CD4-positive, alpha-beta T cell (primary cell): ENCODE results near the gene IL33. TPM values are rescaled to one million over a fixed set of nuclear protein-coding genes. Genes with fewer than 3 reads are reported as not detected.

Experiments used
- ATAC-seq: fragments of 200-7000 bp; cut with Tn5 transposase; one replicate; pipeline ENCODE4 v1.10.0; 2022; ENCODE audit warnings: mild to moderate bottlenecking; ENCODE audit not compliant: poor library complexity
- CTCF ChIA-PET: fragments of 350-600 bp; sonication (Branson Sonifier 250); formaldehyde crosslinking; loops from one replicate; lab custom pipeline; 2021; ENCODE audit warnings: antibody characterized with exemption, inconsistent platforms; lab: Charles Lee
- POLR2A ChIA-PET: fragments of 350-600 bp; sonication (Branson Sonifier 250); formaldehyde crosslinking; loops from one replicate; lab custom pipeline; 2021; ENCODE audit warnings: antibody characterized with exemption, inconsistent platforms; lab: Charles Lee
- DNase-seq, 14 experiments: peaks; one replicate each; pipeline ENCODE4 v3.0.0-alpha.2; 2013 to 2020; ENCODE audit warnings: mixed read lengths in 2 of 14
- H3K27ac ChIP-seq, 2 donors: one replicate each; pipeline versions ENCODE4 v1.5.1 to v1.7.0; 2013; ENCODE audit warnings: low read length in 2 of 2, low read depth in 1 of 2, mild to moderate bottlenecking in 1 of 2
- H3K27me3 ChIP-seq, 2 experiments: 1 replicate in 1 of 2; 2 replicates in 1 of 2; pipeline versions ENCODE4 v1.6.1 to v1.7.0; 2013; ENCODE audit warnings: low read length in 2 of 2, control low read depth in 1 of 2, mild to moderate bottlenecking in 1 of 2, moderate library complexity in 1 of 2; ENCODE audit not compliant: insufficient read depth in 2 of 2, control insufficient read depth in 1 of 2
- H3K36me3 ChIP-seq: one replicate; pipeline ENCODE4 v1.6.1; 2013; ENCODE audit warnings: low read length, control low read depth; ENCODE audit not compliant: insufficient read depth
- H3K4me1 ChIP-seq: one replicate; pipeline ENCODE4 v1.6.1; 2013; ENCODE audit warnings: low read length, control low read depth; ENCODE audit not compliant: insufficient read depth
- H3K4me3 ChIP-seq: one replicate; pipeline ENCODE4 v1.5.1; 2013; ENCODE audit warnings: mild to moderate bottlenecking, low read length, moderate library complexity
- H3K9me3 ChIP-seq, 2 experiments: 1 replicate in 1 of 2; 2 replicates in 1 of 2; pipeline versions ENCODE4 v1.6.1 to v1.7.0; 2013; ENCODE audit warnings: low read length in 2 of 2, mild to moderate bottlenecking in 2 of 2, control low read depth in 1 of 2, moderate library complexity in 1 of 2; ENCODE audit not compliant: control insufficient read depth in 1 of 2, insufficient read depth in 1 of 2
- H3K27ac Mint-ChIP-seq: one replicate; pipeline ENCODE4 v1.8.0; 2020; ENCODE audit warnings: mixed read lengths
- H3K27me3 Mint-ChIP-seq: one replicate; pipeline ENCODE4 v1.8.0; 2021; ENCODE audit warnings: mixed read lengths
- H3K36me3 Mint-ChIP-seq: one replicate; pipeline ENCODE4 v1.8.0; 2021; ENCODE audit warnings: low read depth, mixed read lengths
- H3K4me1 Mint-ChIP-seq: one replicate; pipeline ENCODE4 v1.8.0; 2021; ENCODE audit warnings: low read depth, mixed read lengths
- H3K4me3 Mint-ChIP-seq: one replicate; pipeline ENCODE4 v1.8.0; 2020; ENCODE audit warnings: mild to moderate bottlenecking, mixed read lengths
- H3K9me3 Mint-ChIP-seq: one replicate; pipeline ENCODE4 v1.8.0; 2020; ENCODE audit warnings: mixed read lengths
- CTCF ChIP-seq: fragments of 200-600 bp; IDR thresholded peaks from one replicate; pipeline ENCODE4 v1.8.0; 2022; ENCODE audit warnings: antibody characterized with exemption, mild to moderate bottlenecking
- intact Hi-C, 2 experiments: fragments of 100-400 bp; cut with DNase I in 1 of 2; cut with micrococcal nuclease in 1 of 2; formaldehyde crosslinking; loops; one replicate each; pipeline versions ENCODE4 v1.15.1 to v1.9.0; 2023 to 2025; cut with DNase I, micrococcal nuclease
- total RNA-seq, 174 experiments: library from RNA in 2 of 174; stranded (reverse) in 2 of 174; gene quantifications; one replicate each; pipeline ENCODE4 v1.2.3 and lab custom pipeline; 2021 to 2026

IL33 gene
- total RNA-seq, 2 experiments from 2014 or later, result not detected

GRCh38 chr9:6239048-6239461 lies 23.4 kb downstream of the IL33 start:
- no peak overlapping the region for H3K4me3 Mint-ChIP-seq
- Histone ChIP-seq H3K4me3 (no peak overlapping the region), H3K9me3 (no peaks in the 10 kb centered on the region), H3K27me3 (peaks cover 3% of the 10 kb centered on the region in 2 experiments), H3K36me3 (no peaks in the 10 kb centered on the region), H3K27ac (no peak overlapping the region), H3K4me1 (no peaks in the 10 kb centered on the region)
- TF ChIP-seq CTCF, result no peak
- ATAC-seq, result no peak
- no peaks in the 10 kb centered on the region for H3K4me1 Mint-ChIP-seq
- H3K9me3 Mint-ChIP-seq, result no peaks in the 10 kb centered on the region
- CTCF ChIA-PET, result no interaction called here
- H3K36me3 Mint-ChIP-seq, result no peaks in the 10 kb centered on the region
- POLR2A ChIA-PET, result no interaction called here
- H3K27ac Mint-ChIP-seq, result no peak overlapping the region
- peaks cover 10% of the 10 kb centered on the region for H3K27me3 Mint-ChIP-seq
- DNase-seq, result no peak
- intact Hi-C loops, result no loop called here

GRCh38 chr9:6239694-6240093 lies 24.1 kb downstream of the IL33 start:
- H3K4me1 ChIP-seq, result no peaks in the 10 kb centered on the region
- no peaks in the 10 kb centered on the region for H3K4me1 Mint-ChIP-seq
- no peaks in the 10 kb centered on the region for H3K9me3 Mint-ChIP-seq
- DNase-seq (no peak), ATAC-seq (no peak)
- H3K36me3 ChIP-seq, result no peaks in the 10 kb centered on the region
- no peak overlapping the region for H3K4me3 Mint-ChIP-seq
- H3K36me3 Mint-ChIP-seq, result no peaks in the 10 kb centered on the region
- peaks cover 10% of the 10 kb centered on the region for H3K27me3 Mint-ChIP-seq
- TF ChIP-seq CTCF, result no peak
- ChIA-PET CTCF (no interaction called here), POLR2A (no interaction called here)
- H3K27ac ChIP-seq, result no peak overlapping the region
- H3K9me3 ChIP-seq, result no peaks in the 10 kb centered on the region
- H3K27me3 ChIP-seq, result peaks cover 3% of the 10 kb centered on the region in 2 experiments
- H3K4me3 ChIP-seq, result no peak overlapping the region
- intact Hi-C loops, result no loop called here
- H3K27ac Mint-ChIP-seq, result no peak overlapping the region

- H3K4me1 ChIP-seq, result no peaks in the 10 kb centered on the region
- no peak overlapping the region for H3K4me3 Mint-ChIP-seq
- POLR2A ChIA-PET, result no interaction called here
- intact Hi-C loops, result no loop called here
- peaks cover 10% of the 10 kb centered on the region for H3K27me3 Mint-ChIP-seq
- no peak overlapping the region for H3K4me3 ChIP-seq
- no peaks in the 10 kb centered on the region for H3K9me3 Mint-ChIP-seq
- H3K27ac Mint-ChIP-seq, result no peak overlapping the region
- CTCF ChIA-PET, result no interaction called here
- no peaks in the 10 kb centered on the region for H3K9me3 ChIP-seq
- no peaks in the 10 kb centered on the region for H3K36me3 Mint-ChIP-seq
- no peak overlapping the region for H3K27ac ChIP-seq
- DNase-seq, result no peak
- H3K4me1 Mint-ChIP-seq, result no peaks in the 10 kb centered on the region
- peaks cover 3% of the 10 kb centered on the region in 2 experiments for H3K27me3 ChIP-seq
- no peak for ATAC-seq
- TF ChIP-seq CTCF, result no peak
- H3K36me3 ChIP-seq, result no peaks in the 10 kb centered on the region
Observed at GRCh38 chr9:6243746-6244145, 28.1 kb downstream of the IL33 start.
